ENCODE results near the gene DUSP19.
A peak's percentile ranks its signal among the peaks of the same experiment; 100 is the strongest.

The DUSP19 gene

DNA sequence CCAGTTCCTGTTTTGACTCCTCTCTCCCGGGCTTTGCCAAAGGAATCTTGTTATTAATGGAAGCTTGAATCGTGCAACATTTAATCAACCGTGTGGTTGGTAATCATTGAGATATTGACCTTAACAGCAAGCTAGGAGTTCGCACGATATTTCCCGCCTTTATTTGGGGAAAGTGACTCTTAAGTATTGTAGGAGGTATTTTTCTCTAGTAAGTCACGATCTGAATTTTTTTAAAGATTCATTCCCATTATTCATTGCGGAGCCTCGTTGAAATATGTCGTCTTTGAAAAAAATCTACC, 46.4 kb downstream of the DUSP19 start:
- Histone ChIP-seq H3K79me2 (ENCODE audit: control insufficient read depth, insufficient read depth, low read length) (peaks cover 34% of the 10 kb centered on the region), H2AK5ac (ENCODE audit: low read length) (no peak overlapping the region), H3K4ac (ENCODE audit: low read depth, low read length) (no peak overlapping the region), H3K79me1 (ENCODE audit: low read length) (no peaks in the 10 kb centered on the region), H3K23ac (ENCODE audit: low read length) (no peak overlapping the region), H4K8ac (ENCODE audit: low read depth, low read length) (no peak overlapping the region), H3K4me3 (ENCODE audit: low read length) (peak overlapping the region; percentile 76), H2BK120ac (ENCODE audit: low read depth, low read length) (no peak overlapping the region), H3K18ac (ENCODE audit: low read length) (no peak overlapping the region), H3K9ac (ENCODE audit: low read length) (peak overlapping the region; percentile 86), H3K27ac (ENCODE audit: low read depth, low read length) (no peak overlapping the region), H3K4me2 (ENCODE audit: low read length) (peak overlapping the region; percentile 64), H3K4me1 (ENCODE audit: control insufficient read depth, low read depth, low read length) (peaks cover 2% of the 10 kb centered on the region), H3K56ac (ENCODE audit: low read length) (peak overlapping the region; percentile 89), H3K36me3 (ENCODE audit: control insufficient read depth, insufficient read depth, low read length) (no peaks in the 10 kb centered on the region), H4K5ac (ENCODE audit: low read length) (no peak overlapping the region), H2BK5ac (ENCODE audit: low read length) (no peak overlapping the region), H2BK15ac (replicated peaks; ENCODE audit: low read depth) (no peak overlapping the region), H3K27me3 (ENCODE audit: insufficient read depth, low read length, poor library complexity) (no peaks in the 10 kb centered on the region)
- WGBS (ENCODE audit: extremely low coverage, insufficient coverage, low lambda C conversion rate), result no CpG with 5 or more reads among the region's 10 CpGs
- DNase-seq, result no peak

DNA sequence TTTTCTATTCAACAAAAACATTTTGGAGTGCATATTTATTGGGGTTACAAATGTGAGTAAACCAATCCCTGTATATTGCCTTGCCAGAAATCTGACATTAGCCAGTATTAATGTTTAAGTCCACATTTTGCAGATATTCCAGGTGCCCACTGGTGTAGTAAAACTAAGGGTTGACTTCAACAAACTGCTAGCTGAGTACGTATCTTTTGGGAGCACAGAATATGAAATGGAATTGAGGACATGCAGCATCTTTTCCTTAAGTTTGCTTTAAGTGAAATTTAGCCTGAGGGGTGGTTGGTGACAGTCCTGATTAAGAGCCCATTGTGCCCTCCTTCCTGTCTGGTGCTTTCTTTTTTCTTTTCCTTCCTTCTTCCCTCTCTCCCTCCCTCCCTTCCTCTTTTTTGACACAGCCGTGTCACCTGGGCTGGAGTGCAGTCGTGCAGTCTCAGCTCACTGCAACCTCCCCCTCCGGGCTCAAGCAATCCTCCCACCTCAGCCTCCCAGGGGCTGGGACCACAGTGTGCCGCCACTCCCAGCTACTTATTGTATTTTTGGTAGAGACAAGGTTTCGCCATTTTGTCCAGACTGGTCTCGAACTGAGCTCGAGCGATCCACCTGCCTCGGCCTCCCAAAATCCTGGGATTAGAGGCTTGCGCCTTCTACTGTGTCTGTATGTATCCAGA, 47.3 kb downstream of the DUSP19 start:
- Histone ChIP-seq H4K5ac (ENCODE audit: low read length) (no peak overlapping the region), H3K23ac (ENCODE audit: low read length) (no peak overlapping the region), H3K4me3 (ENCODE audit: low read length) (no peak overlapping the region), H2BK5ac (ENCODE audit: low read length) (no peak overlapping the region), H3K27me3 (ENCODE audit: insufficient read depth, low read length, poor library complexity) (no peaks in the 10 kb centered on the region), H2BK15ac (replicated peaks; ENCODE audit: low read depth) (no peak overlapping the region), H3K18ac (ENCODE audit: low read length) (no peak overlapping the region), H4K8ac (ENCODE audit: low read depth, low read length) (no peak overlapping the region), H3K56ac (ENCODE audit: low read length) (peak overlapping the region; percentile 64), H3K27ac (ENCODE audit: low read depth, low read length) (no peak overlapping the region), H2BK120ac (ENCODE audit: low read depth, low read length) (no peak overlapping the region), H3K4ac (ENCODE audit: low read depth, low read length) (no peak overlapping the region), H3K4me1 (ENCODE audit: control insufficient read depth, low read depth, low read length) (peaks cover 2% of the 10 kb centered on the region), H2AK5ac (ENCODE audit: low read length) (no peak overlapping the region), H3K79me2 (ENCODE audit: control insufficient read depth, insufficient read depth, low read length) (peaks cover 38% of the 10 kb centered on the region), H3K79me1 (ENCODE audit: low read length) (peaks cover under 1% of the 10 kb centered on the region), H3K9ac (ENCODE audit: low read length) (peak overlapping the region; percentile 49), H3K4me2 (ENCODE audit: low read length) (peak overlapping the region; percentile 62), H3K36me3 (ENCODE audit: control insufficient read depth, insufficient read depth, low read length) (no peaks in the 10 kb centered on the region)
- peak; percentile 49 for DNase-seq
- no CpG with 5 or more reads among the region's 11 CpGs for WGBS (ENCODE audit: extremely low coverage, insufficient coverage, low lambda C conversion rate)

DNA sequence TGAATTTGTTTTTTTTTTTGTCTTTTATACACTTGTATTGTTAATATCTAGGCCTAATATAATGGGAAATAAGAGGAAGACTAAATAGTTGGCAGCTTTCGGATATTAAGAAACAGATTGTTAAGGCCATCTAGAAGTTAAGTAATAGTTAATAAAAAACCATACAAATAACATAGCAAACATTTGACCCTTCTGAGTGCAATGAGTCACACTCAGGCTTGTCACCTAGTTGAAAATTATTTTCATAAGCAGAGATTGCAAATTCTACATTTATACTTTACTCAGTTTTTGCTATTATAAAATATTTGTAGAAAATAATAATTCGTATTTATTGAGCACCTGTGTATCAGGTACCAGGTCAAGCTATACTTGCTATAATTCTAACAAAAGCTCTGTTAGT, 48.1 kb downstream of the DUSP19 start:
- no peak overlapping the region for H3K4ac ChIP-seq (ENCODE audit: low read depth, low read length)
- H3K79me1 ChIP-seq (ENCODE audit: low read length), result peaks cover 2% of the 10 kb centered on the region
- H2BK15ac ChIP-seq (replicated peaks; ENCODE audit: low read depth), result no peak overlapping the region
- no peak overlapping the region for H2BK5ac ChIP-seq (ENCODE audit: low read length)
- H3K4me2 ChIP-seq (ENCODE audit: low read length), result no peak overlapping the region
- H3K18ac ChIP-seq (ENCODE audit: low read length), result no peak overlapping the region
- H3K56ac ChIP-seq (ENCODE audit: low read length), result no peak overlapping the region
- no peaks in the 10 kb centered on the region for H3K36me3 ChIP-seq (ENCODE audit: control insufficient read depth, insufficient read depth, low read length)
- no peak overlapping the region for H2BK120ac ChIP-seq (ENCODE audit: low read depth, low read length)
- no peak overlapping the region for H4K5ac ChIP-seq (ENCODE audit: low read length)
- H3K4me3 ChIP-seq (ENCODE audit: low read length), result no peak overlapping the region
- no peak overlapping the region for H2AK5ac ChIP-seq (ENCODE audit: low read length)
- no peak overlapping the region for H3K27ac ChIP-seq (ENCODE audit: low read depth, low read length)
- H3K79me2 ChIP-seq (ENCODE audit: control insufficient read depth, insufficient read depth, low read length), result peaks cover 42% of the 10 kb centered on the region
- no peak overlapping the region for H3K9ac ChIP-seq (ENCODE audit: low read length)
- peaks cover 2% of the 10 kb centered on the region for H3K4me1 ChIP-seq (ENCODE audit: control insufficient read depth, low read depth, low read length)
- no peak overlapping the region for H4K8ac ChIP-seq (ENCODE audit: low read depth, low read length)
- no peaks in the 10 kb centered on the region for H3K27me3 ChIP-seq (ENCODE audit: insufficient read depth, low read length, poor library complexity)
- H3K23ac ChIP-seq (ENCODE audit: low read length), result no peak overlapping the region
- DNase-seq, result no peak
- no CpG with 5 or more reads among the region's 2 CpGs for WGBS (ENCODE audit: extremely low coverage, insufficient coverage, low lambda C conversion rate)

DNA sequence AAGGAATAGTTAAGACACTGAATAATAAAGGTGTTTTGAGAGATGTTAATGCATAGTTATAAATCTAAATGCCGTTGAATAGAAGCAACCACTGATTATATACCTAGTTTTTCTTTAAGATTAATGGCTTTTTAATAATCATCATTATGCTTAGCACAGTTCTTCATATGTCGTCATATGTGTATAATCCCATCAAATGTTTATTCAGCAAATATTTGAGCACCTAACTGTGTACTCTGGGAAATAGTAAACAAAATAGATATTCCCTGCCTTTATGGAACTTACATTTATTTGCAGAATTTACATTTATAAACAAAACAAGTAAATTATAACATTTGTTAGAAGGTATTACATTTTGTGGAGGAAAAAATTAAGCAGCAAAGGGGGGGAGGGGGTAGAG, 55.5 kb downstream of the DUSP19 start:
- H3K56ac ChIP-seq (ENCODE audit: low read length), result no peak overlapping the region
- peaks cover 9% of the 10 kb centered on the region for H3K79me1 ChIP-seq (ENCODE audit: low read length)
- no peak overlapping the region for H2AK5ac ChIP-seq (ENCODE audit: low read length)
- no peak for DNase-seq
- H3K18ac ChIP-seq (ENCODE audit: low read length), result no peak overlapping the region
- H2BK5ac ChIP-seq (ENCODE audit: low read length), result no peak overlapping the region
- H4K5ac ChIP-seq (ENCODE audit: low read length), result no peak overlapping the region
- no peak overlapping the region for H3K9ac ChIP-seq (ENCODE audit: low read length)
- H3K27me3 ChIP-seq (ENCODE audit: insufficient read depth, low read length, poor library complexity), result no peaks in the 10 kb centered on the region
- H3K4me3 ChIP-seq (ENCODE audit: low read length), result no peak overlapping the region
- no CpG with 5 or more reads among the region's 2 CpGs for WGBS (ENCODE audit: extremely low coverage, insufficient coverage, low lambda C conversion rate)
- no peaks in the 10 kb centered on the region for H3K4me1 ChIP-seq (ENCODE audit: control insufficient read depth, low read depth, low read length)
- H3K23ac ChIP-seq (ENCODE audit: low read length), result no peak overlapping the region
- no peak overlapping the region for H4K8ac ChIP-seq (ENCODE audit: low read depth, low read length)
- no peak overlapping the region for H2BK15ac ChIP-seq (replicated peaks; ENCODE audit: low read depth)
- peaks cover 30% of the 10 kb centered on the region for H3K79me2 ChIP-seq (ENCODE audit: control insufficient read depth, insufficient read depth, low read length)
- no peaks in the 10 kb centered on the region for H3K36me3 ChIP-seq (ENCODE audit: control insufficient read depth, insufficient read depth, low read length)
- H3K27ac ChIP-seq (ENCODE audit: low read depth, low read length), result no peak overlapping the region
- H2BK120ac ChIP-seq (ENCODE audit: low read depth, low read length), result no peak overlapping the region
- H3K4me2 ChIP-seq (ENCODE audit: low read length), result no peak overlapping the region
- no peak overlapping the region for H3K4ac ChIP-seq (ENCODE audit: low read depth, low read length)

DNA sequence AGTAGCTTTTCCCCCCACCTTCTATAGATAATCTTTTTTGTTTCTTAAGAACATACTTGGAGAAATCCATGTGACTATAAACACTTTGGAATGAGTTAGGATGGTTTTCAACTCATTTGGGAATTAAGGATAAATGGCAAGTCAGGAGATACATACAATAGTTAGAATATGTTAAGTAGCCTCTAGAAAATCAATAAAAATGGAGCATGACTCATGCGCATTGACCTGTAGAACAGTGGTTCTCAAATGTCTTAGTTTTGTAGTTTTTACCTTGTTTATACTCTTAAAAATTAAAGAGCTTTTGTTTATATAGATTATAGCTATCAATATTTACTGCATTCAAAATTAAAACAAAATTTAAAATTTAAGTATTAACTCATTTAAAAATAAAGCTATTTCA, 70.4 kb downstream of the DUSP19 start:
- no peak overlapping the region for H2BK15ac ChIP-seq (replicated peaks; ENCODE audit: low read depth)
- no peak for DNase-seq
- no peaks in the 10 kb centered on the region for H3K27me3 ChIP-seq (ENCODE audit: insufficient read depth, low read length, poor library complexity)
- no peak overlapping the region for H2BK5ac ChIP-seq (ENCODE audit: low read length)
- H3K79me1 ChIP-seq (ENCODE audit: low read length), result peaks cover 5% of the 10 kb centered on the region
- peaks cover under 1% of the 10 kb centered on the region for H3K36me3 ChIP-seq (ENCODE audit: control insufficient read depth, insufficient read depth, low read length)
- H3K9ac ChIP-seq (ENCODE audit: low read length), result no peak overlapping the region
- H4K8ac ChIP-seq (ENCODE audit: low read depth, low read length), result no peak overlapping the region
- no CpG with 5 or more reads among the region's 1 CpG for WGBS (ENCODE audit: extremely low coverage, insufficient coverage, low lambda C conversion rate)
- H2BK120ac ChIP-seq (ENCODE audit: low read depth, low read length), result no peak overlapping the region
- no peak overlapping the region for H3K56ac ChIP-seq (ENCODE audit: low read length)
- H3K27ac ChIP-seq (ENCODE audit: low read depth, low read length), result no peak overlapping the region
- H4K5ac ChIP-seq (ENCODE audit: low read length), result no peak overlapping the region
- no peaks in the 10 kb centered on the region for H3K4me1 ChIP-seq (ENCODE audit: control insufficient read depth, low read depth, low read length)
- H3K4me3 ChIP-seq (ENCODE audit: low read length), result no peak overlapping the region
- no peak overlapping the region for H3K18ac ChIP-seq (ENCODE audit: low read length)
- H3K79me2 ChIP-seq (ENCODE audit: control insufficient read depth, insufficient read depth, low read length), result peaks cover 18% of the 10 kb centered on the region
- H3K4ac ChIP-seq (ENCODE audit: low read depth, low read length), result no peak overlapping the region
- no peak overlapping the region for H3K4me2 ChIP-seq (ENCODE audit: low read length)
- H3K23ac ChIP-seq (ENCODE audit: low read length), result no peak overlapping the region
- no peak overlapping the region for H2AK5ac ChIP-seq (ENCODE audit: low read length)

DNA sequence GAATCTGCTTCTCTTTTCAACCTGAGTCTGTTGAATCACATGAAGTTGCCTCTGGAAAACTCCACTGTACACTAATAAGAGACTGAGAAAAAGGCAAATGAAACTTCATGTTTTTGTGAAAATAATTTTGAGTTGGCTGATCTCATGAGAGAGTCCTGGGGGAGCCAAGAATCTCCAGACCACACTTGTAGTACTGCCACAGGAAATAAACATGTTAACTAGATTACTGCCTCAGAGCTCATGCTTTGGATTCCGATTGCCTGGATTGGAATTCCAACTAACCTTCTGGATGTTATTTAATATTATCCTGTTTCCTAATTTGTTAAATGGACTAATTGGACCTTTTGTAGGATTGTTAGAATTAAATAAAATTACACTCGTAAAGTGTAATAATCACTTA, 70.9 kb downstream of the DUSP19 start:
- Histone ChIP-seq H2BK120ac (ENCODE audit: low read depth, low read length) (no peak overlapping the region), H2BK15ac (replicated peaks; ENCODE audit: low read depth) (no peak overlapping the region), H3K27ac (ENCODE audit: low read depth, low read length) (no peak overlapping the region), H3K4ac (ENCODE audit: low read depth, low read length) (no peak overlapping the region), H4K8ac (ENCODE audit: low read depth, low read length) (no peak overlapping the region), H3K23ac (ENCODE audit: low read length) (no peak overlapping the region), H2AK5ac (ENCODE audit: low read length) (no peak overlapping the region), H3K36me3 (ENCODE audit: control insufficient read depth, insufficient read depth, low read length) (no peaks in the 10 kb centered on the region), H3K9ac (ENCODE audit: low read length) (no peak overlapping the region), H3K4me2 (ENCODE audit: low read length) (no peak overlapping the region), H3K79me2 (ENCODE audit: control insufficient read depth, insufficient read depth, low read length) (peaks cover 15% of the 10 kb centered on the region), H3K56ac (ENCODE audit: low read length) (no peak overlapping the region), H3K4me1 (ENCODE audit: control insufficient read depth, low read depth, low read length) (no peaks in the 10 kb centered on the region), H3K27me3 (ENCODE audit: insufficient read depth, low read length, poor library complexity) (no peaks in the 10 kb centered on the region), H4K5ac (ENCODE audit: low read length) (no peak overlapping the region), H3K79me1 (ENCODE audit: low read length) (peaks cover 3% of the 10 kb centered on the region), H2BK5ac (ENCODE audit: low read length) (no peak overlapping the region), H3K4me3 (ENCODE audit: low read length) (no peak overlapping the region), H3K18ac (ENCODE audit: low read length) (no peak overlapping the region)
- WGBS (ENCODE audit: extremely low coverage, insufficient coverage, low lambda C conversion rate), result no CpG with 5 or more reads among the region's 2 CpGs
- DNase-seq, result peak; percentile 84
